ENCODE results near the gene NNAT.
A peak's percentile ranks its signal among the peaks of the same experiment; 100 is the strongest.

- TF ChIP-seq CEBPB (IDR thresholded peaks at IDR 0.05; ENCODE audit: low read depth, low read length), result no peak
- 0 out of 4 replicates have a peak, but pooled peaks of 1 of the 3 experiments have one; percentile 1 for TF ChIP-seq CTCF (IDR thresholded peaks at IDR 0.05; ENCODE audit: control extremely low read depth in 1 of 3, insufficient read depth in 1 of 3, low read depth in 1 of 3, low read length in 3 of 3)
- peak; percentile 95 for TF ChIP-seq POLR2AphosphoS5 (IDR thresholded peaks at IDR 0.05; ENCODE audit: low read depth, low read length)
- TF ChIP-seq EZH2 (IDR thresholded peaks at IDR 0.05; ENCODE audit: low read depth, low read length, severe bottlenecking), result no peak
- TF ChIP-seq YY1 (IDR thresholded peaks at IDR 0.05; ENCODE audit: low read depth, low read length), result peak; percentile 82
- TF ChIP-seq CHD2 (IDR thresholded peaks at IDR 0.05; ENCODE audit: low read length), result no peak
- TF ChIP-seq SUZ12 (IDR thresholded peaks at IDR 0.05; ENCODE audit: low read length), result no peak
- TF ChIP-seq, protein P1, sequence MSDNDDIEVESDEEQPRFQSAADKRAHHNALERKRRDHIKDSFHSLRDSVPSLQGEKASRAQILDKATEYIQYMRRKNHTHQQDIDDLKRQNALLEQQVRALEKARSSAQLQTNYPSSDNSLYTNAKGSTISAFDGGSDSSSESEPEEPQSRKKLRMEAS (IDR thresholded peaks at IDR 0.05), result no peak
- TF ChIP-seq RNF2 (IDR thresholded peaks at IDR 0.05; ENCODE audit: borderline replicate concordance, low read depth, low read length, missing control alignments, poor library complexity, severe bottlenecking), result no peak
- peak; percentile 61 to 95 for TF ChIP-seq POLR2A (IDR thresholded peaks at IDR 0.05; ENCODE audit: control extremely low read depth in 1 of 2, low read depth in 2 of 2, low read length in 2 of 2)
- TF ChIP-seq SP1 (IDR thresholded peaks at IDR 0.05; ENCODE audit: low read depth, low read length), result no peak; the same call in 1 of the 2 replicates
These were observed 6.8 kb downstream of the NNAT start, which contains the start of gene BLCAP for GRCh38 chr20:37527638-37528445.
